ENCODE data around the gene MAPK10.

The MAPK10 gene

GRCh38 chr4:86160426-86160825 lies 199.4 kb downstream of the MAPK10 start:
- no peak overlapping the region for H3K4me3 ChIP-seq (replicated peaks; ENCODE audit: low read depth, low read length)
- DNase-seq (ENCODE audit: low read depth), result no peak
- TF ChIP-seq CTCF (IDR thresholded peaks at IDR 0.05; ENCODE audit: low read length, missing control alignments), result no peak

- DNase-seq (ENCODE audit: low read depth), result no peak
- no peak for TF ChIP-seq CTCF (IDR thresholded peaks at IDR 0.05; ENCODE audit: low read length, missing control alignments)
- no peak overlapping the region for H3K4me3 ChIP-seq (replicated peaks; ENCODE audit: low read depth, low read length)
Observed at GRCh38 chr4:86159216-86159615, 200.6 kb downstream of the MAPK10 start.

- TF ChIP-seq CTCF (IDR thresholded peaks at IDR 0.05; ENCODE audit: low read length, missing control alignments), result no peak
- H3K4me3 ChIP-seq (replicated peaks; ENCODE audit: low read depth, low read length), result no peak overlapping the region
- no peak for DNase-seq (ENCODE audit: low read depth)
Observed at GRCh38 chr4:86156531-86156930, 203.3 kb downstream of the MAPK10 start.

- TF ChIP-seq CTCF (IDR thresholded peaks at IDR 0.05; ENCODE audit: low read length, missing control alignments), result no peak
- no peak overlapping the region for H3K4me3 ChIP-seq (replicated peaks; ENCODE audit: low read depth, low read length)
Observed at GRCh38 chr4:86155766-86156165, 204.1 kb downstream of the MAPK10 start.

GRCh38 chr4:86152454-86152853 lies 207.4 kb downstream of the MAPK10 start:
- H3K4me3 ChIP-seq (replicated peaks; ENCODE audit: low read depth, low read length), result no peak overlapping the region
- no peak for DNase-seq (ENCODE audit: low read depth)

More at GRCh38 chr4:86155766-86156165, 204.1 kb downstream of the MAPK10 start:
- no peak for DNase-seq (ENCODE audit: low read depth)

GRCh38 chr4:86151196-86151595 lies 208.7 kb downstream of the MAPK10 start:
- no peak for TF ChIP-seq CTCF (IDR thresholded peaks at IDR 0.05; ENCODE audit: low read length, missing control alignments)
- no peak for DNase-seq (ENCODE audit: low read depth)
- no peak overlapping the region for H3K4me3 ChIP-seq (replicated peaks; ENCODE audit: low read depth, low read length)

More at GRCh38 chr4:86152454-86152853, 207.4 kb downstream of the MAPK10 start:
- TF ChIP-seq CTCF (IDR thresholded peaks at IDR 0.05; ENCODE audit: low read length, missing control alignments), result no peak

- no peak overlapping the region for H3K4me3 ChIP-seq (replicated peaks; ENCODE audit: low read depth, low read length)
- no peak for TF ChIP-seq CTCF (IDR thresholded peaks at IDR 0.05; ENCODE audit: low read length, missing control alignments)
- DNase-seq (ENCODE audit: low read depth), result no peak
Observed at GRCh38 chr4:86141161-86141560, 218.7 kb downstream of the MAPK10 start.
